Neutrophil (primary cell): Measurements from ENCODE around the gene SSTR3.

Experiments
- H3K27ac ChIP-seq: fragments of 200-600 bp; sonication (generic); 2 replicates; pipeline ENCODE4 v1.5.1; 2016; ENCODE audit warnings: mild to moderate bottlenecking, moderate library complexity
- H3K27me3 ChIP-seq: fragments of 200-600 bp; sonication (generic); 2 replicates; pipeline ENCODE4 v1.6.0; 2016; ENCODE audit warnings: mild to moderate bottlenecking
- H3K36me3 ChIP-seq: fragments of 200-600 bp; sonication (generic); 2 replicates; pipeline ENCODE4 v1.5.1; 2017
- H3K4me1 ChIP-seq, 2 experiments: fragments of 200-600 bp in 1 of 2; sonication (generic) in 1 of 2; 1 replicate in 1 of 2; 2 replicates in 1 of 2; pipeline versions ENCODE4 v1.5.1 to v1.6.1; 2013 to 2016; ENCODE audit warnings: low read depth in 1 of 2, low read length in 1 of 2, mild to moderate bottlenecking in 1 of 2, moderate library complexity in 1 of 2; ENCODE audit not compliant: control insufficient read depth in 1 of 2, insufficient read depth in 1 of 2
- H3K4me3 ChIP-seq, 2 experiments: fragments of 200-600 bp in 1 of 2; sonication (generic) in 1 of 2; 1 replicate in 1 of 2; 2 replicates in 1 of 2; pipeline ENCODE4 v1.5.1; 2013 to 2016; ENCODE audit warnings: low read depth in 1 of 2, low read length in 1 of 2, mild to moderate bottlenecking in 1 of 2, moderate library complexity in 1 of 2
- H3K9me3 ChIP-seq: fragments of 200-600 bp; sonication (generic); 2 replicates; pipeline ENCODE4 v1.5.1; 2016
- TF ChIP-seq, protein P1 (sequence below): fragments of 200-600 bp; sonication (generic); IDR thresholded peaks from 2 replicates; pipeline ENCODE4 v1.5.1; 2016; ENCODE audit warnings: antibody characterized with exemption

SSTR3 gene

DNA sequence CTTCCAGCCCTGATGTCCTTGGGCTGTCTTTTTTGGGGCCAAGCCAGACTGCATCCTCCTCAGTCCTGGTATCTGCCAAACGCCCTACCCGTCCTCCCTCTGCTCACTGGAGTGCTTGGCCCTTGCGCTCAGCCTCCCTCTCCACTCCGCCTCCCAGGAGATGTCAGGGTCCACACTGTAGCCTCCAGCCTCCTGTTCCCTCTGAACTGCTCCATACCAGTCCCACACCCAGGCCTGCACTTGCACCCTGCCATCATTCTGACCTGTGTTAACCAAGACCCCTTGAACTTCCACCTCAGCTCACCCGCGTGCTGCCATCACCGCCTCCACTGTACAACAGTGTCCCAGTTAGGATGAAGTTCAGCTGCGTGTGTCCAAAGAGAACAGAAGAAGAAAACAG, 56.3 kb downstream of the SSTR3 start:
- TF ChIP-seq, protein P1, sequence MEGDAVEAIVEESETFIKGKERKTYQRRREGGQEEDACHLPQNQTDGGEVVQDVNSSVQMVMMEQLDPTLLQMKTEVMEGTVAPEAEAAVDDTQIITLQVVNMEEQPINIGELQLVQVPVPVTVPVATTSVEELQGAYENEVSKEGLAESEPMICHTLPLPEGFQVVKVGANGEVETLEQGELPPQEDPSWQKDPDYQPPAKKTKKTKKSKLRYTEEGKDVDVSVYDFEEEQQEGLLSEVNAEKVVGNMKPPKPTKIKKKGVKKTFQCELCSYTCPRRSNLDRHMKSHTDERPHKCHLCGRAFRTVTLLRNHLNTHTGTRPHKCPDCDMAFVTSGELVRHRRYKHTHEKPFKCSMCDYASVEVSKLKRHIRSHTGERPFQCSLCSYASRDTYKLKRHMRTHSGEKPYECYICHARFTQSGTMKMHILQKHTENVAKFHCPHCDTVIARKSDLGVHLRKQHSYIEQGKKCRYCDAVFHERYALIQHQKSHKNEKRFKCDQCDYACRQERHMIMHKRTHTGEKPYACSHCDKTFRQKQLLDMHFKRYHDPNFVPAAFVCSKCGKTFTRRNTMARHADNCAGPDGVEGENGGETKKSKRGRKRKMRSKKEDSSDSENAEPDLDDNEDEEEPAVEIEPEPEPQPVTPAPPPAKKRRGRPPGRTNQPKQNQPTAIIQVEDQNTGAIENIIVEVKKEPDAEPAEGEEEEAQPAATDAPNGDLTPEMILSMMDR = no peak

DNA sequence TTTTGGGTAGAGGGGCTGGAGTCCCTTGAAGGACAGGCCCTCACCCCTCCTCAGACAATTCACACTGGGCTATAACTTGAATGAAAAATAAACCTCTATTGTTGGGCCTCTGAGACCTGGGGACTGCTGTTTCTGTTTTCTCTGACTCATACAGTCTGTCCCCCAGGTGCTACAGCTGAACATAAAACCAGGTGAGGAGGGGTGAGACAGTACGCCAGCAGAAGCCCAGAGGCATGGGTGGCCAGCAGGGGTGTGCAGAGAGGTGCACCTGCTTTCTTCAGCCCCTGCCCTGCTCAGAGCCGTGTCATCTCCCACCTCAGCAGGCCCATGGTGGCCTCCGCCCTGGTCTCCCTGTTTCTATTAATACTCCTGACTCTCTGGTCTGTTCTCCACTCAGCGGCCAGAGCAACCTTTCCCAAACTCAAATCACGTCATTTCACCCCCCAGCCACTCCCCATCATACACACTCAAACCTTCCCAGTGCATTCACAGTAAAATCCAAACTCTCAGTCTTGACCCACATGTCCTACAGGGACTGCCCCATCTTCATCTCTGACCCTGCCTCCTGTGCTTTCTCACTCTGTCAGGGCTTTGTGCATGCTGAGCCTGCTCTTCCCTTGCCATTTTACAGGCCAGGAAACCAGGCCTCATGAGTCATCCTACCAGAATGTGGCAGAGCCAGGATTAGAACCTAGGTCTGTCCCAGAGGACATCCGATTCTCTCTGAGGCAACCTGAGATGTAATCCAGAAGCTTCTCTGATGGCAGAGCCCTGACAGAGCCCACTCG, 57.2 kb downstream of the SSTR3 start:
- Histone ChIP-seq H3K27ac (no peak overlapping the region), H3K4me1 (peaks cover 0 to 7% of the 10 kb centered on the region in 2 experiments), H3K9me3 (no peaks in the 10 kb centered on the region), H3K4me3 (no peak overlapping the region), H3K27me3 (peaks cover 21% of the 10 kb centered on the region), H3K36me3 (no peaks in the 10 kb centered on the region)
- TF ChIP-seq, protein P1 = no peak

More for the DNA sequence above, 56.3 kb downstream of the SSTR3 start:
- Histone ChIP-seq H3K27me3 (peaks cover 22% of the 10 kb centered on the region), H3K4me1 (peaks cover 0 to 7% of the 10 kb centered on the region in 2 experiments), H3K36me3 (no peaks in the 10 kb centered on the region), H3K4me3 (no peak overlapping the region), H3K27ac (no peak overlapping the region), H3K9me3 (no peaks in the 10 kb centered on the region)
